ENCODE measurements around the gene CSNK2B.

Gene CSNK2B

DNA sequence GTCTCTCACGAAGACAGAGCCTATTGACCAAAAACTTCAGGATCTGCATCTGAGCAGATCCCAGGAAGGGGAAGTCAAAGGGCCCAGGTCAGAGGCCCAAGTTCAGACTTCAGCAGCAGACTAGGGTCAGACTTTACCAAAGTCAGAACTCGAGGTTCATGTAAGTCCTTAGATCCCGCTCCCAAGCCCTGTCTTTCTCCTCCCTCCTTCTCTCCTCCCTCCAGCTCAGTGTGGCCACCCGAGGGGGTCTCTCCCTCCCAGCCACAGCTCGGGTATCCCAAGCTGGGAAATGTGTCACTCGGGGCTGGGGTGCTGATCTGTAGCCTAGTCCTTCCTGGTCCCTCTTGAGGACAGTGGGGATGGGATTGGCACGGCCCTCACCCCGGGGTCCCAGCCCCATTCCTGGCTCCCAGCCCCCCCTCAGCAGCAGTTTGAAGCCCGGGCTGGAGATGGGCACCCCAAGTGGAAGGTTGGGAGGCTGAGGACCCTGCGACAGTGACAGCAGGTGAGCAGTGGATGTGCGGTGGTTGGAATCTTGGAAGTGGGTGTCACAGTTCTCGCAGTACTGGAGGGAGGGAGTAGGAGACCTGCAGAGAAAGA is 3.7 kb upstream of the CSNK2B start:
- no peak for DNase-seq

GRCh38 chr6:31663126-31663960 is 2.5 kb upstream of the CSNK2B start:
- DNase-seq, result no peak

- no peak for DNase-seq
Measured at GRCh38 chr6:31663961-31664789, 1.7 kb upstream of the CSNK2B start.

GRCh38 chr6:31664790-31665500 is 935 bp upstream of the CSNK2B start, which contains the start of gene GPANK1:
GPANK1 (minus strand) TSS chr6:31664997; CDS start chr6:31664478, 519 bp downstream.
- DNase-seq, result peak; percentile 97

GRCh38 chr6:31666337-31666965 is 571 bp downstream of the CSNK2B start:
- DNase-seq, result no peak

- DNase-seq, result no peak
Measured at GRCh38 chr6:31669676-31670075, 3.8 kb downstream of the CSNK2B start, which contains the start of gene LY6G5B. LY6G5B (plus strand) TSS chr6:31669976; CDS start chr6:31670951, 975 bp downstream.

- DNase-seq, result no peak
Measured at GRCh38 chr6:31676322-31676903, 10.5 kb downstream of the CSNK2B start.

DNA sequence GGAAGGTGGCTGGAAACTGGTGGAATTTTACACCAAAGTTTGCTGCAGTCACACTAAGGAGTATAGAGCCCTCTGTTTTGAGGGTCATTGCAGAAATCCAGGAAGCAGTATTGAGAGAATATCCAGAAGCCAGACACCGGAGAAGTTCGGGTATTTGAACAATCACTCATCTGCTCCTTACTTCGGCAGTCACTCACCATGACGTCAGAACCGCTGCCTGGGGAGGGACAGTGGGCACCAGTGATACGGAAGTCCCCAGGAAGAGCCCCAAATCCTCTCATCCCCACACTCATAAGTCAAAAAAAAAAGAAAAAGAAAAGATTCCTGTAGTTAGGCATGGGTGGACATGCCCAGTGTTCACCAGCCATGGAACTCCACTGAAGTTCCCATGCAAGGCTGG is 11.0 kb downstream of the CSNK2B start:
- no peak for DNase-seq

GRCh38 chr6:31677955-31678354 is 12.1 kb downstream of the CSNK2B start:
- no peak for DNase-seq

DNA sequence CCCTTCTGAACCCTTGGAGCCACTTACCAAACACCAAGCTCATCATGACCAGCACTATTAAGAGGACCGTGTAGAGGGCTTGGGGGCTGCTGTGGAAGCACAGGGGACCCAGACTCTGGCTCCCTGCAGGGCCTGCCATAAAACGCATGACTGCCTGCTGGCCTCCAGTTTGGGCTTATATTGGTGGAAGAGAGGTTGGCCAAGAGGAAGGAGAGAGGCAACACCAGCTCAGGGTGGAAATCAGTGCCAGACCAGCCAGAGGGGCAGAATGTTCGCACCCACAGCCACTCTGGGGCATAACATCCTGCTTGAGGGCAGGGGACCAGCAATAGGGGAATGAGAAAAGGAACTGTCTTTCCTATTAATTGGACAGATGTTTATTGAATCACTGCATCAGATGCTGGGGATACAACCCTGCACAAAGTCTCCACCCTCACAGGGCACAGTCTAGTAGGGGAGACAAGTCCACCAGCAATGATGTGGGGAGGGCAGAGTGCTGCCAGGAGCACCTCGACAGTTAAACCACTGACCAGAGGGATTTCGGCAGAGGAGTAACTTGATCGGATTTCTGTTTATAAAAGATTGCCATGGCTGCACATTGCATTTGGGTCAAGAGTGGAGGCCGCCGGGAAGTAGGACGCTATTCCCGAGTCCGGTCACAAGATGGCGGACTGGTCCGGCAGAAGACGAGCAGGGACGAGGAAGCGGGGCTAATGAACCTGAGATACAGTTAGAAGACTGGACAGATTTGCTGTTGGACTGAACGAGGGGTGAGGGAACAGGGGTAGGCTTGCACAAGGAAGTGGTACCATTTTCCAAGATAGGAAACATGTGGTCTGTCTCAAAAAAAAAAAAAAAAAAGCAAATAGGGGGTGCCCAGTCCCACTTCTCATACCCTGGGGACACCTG is 14.6 kb downstream of the CSNK2B start, which contains the start of gene LY6G5C:
Gene LY6G5C, minus strand, starts transcription at position 842 of the 909 bp plus-strand sequence. Its CDS starts 694 bp downstream, at position 148.
- DNase-seq, result peak; percentile 57

GRCh38 chr6:31681135-31681671 is 15.3 kb downstream of the CSNK2B start:
- DNase-seq, result peak; percentile 57

DNA sequence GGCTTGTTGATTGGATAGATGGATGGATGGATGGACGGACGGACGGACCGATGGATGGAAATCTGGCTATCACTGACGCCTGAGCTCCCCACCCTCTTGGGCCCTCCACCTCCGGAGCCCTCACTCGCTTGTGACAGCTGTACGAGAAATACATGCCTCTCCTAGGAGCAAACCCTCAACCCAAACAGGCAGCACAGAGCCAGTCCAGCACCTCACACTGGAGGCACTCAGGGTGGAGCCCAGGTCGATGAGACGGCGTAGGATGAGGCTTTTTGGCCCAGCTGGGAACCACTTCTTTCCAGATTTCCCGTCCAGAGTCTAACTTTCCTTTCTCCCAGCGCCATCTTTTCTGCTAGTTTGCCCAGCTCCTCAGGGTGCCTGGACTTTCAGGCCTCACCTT is 17.7 kb downstream of the CSNK2B start:
- no peak for DNase-seq

DNA sequence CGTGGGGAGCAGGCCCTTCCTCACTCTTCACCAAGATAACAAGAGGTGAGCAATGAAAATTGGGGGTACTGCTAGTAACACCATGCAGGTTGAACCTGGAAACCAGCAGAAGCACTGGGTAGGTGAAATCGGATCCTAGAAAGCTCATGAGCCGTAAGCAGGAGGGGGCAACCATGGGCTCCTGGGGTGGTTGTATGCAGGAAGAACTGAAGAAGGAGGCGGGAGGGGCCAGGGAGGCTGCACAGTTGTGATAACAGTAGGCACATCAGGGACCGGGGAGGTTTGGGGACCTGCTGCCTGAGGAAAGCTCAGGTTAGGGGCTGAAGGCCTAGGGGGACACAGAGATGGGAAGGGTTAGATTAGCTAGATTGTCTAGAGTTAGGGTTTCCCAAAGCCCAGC is 20.6 kb downstream of the CSNK2B start:
- no peak for DNase-seq

- no peak for DNase-seq
Measured at GRCh38 chr6:31687321-31687720, 21.4 kb downstream of the CSNK2B start.

DNA sequence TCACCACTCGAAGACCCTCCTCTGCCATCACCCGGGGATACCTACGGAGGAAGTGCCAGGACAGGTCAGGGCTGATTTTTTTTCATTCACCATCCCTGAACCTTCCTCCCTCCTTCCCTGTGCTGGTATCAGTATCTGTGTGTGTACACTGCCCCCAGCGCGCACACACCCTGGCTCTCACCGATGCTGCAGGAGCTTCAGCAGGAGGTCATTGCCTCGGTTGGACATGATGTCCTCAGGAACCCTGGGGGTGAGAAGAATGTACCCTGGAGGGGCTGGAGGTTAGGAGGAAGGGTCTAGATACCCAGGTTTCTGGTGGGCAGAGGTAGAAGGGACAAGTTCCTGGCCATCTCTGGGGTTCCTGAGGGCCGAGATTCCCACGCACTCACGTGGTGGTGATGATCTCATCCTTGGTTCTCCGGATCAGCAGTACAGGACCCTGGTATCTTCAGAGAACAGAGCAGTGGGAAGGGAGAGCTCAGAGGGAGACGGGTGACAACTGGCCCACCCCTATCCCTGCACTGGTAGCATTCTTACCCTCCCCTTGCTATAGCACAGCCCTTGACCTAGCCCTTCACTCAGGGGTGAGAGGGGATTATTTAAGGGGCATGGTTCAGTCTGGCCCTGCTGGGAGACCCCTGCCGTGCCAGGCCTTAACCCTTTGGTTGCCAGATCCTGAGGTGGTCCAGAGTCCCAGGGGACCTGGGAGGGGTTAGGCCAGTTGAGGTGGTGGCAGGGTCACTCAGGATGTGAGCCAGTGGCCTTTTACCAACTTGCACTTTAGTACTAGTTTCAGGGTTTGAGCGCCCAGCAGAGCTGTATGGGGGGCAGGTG is 22.2 kb downstream of the CSNK2B start:
- DNase-seq, result no peak

DNA sequence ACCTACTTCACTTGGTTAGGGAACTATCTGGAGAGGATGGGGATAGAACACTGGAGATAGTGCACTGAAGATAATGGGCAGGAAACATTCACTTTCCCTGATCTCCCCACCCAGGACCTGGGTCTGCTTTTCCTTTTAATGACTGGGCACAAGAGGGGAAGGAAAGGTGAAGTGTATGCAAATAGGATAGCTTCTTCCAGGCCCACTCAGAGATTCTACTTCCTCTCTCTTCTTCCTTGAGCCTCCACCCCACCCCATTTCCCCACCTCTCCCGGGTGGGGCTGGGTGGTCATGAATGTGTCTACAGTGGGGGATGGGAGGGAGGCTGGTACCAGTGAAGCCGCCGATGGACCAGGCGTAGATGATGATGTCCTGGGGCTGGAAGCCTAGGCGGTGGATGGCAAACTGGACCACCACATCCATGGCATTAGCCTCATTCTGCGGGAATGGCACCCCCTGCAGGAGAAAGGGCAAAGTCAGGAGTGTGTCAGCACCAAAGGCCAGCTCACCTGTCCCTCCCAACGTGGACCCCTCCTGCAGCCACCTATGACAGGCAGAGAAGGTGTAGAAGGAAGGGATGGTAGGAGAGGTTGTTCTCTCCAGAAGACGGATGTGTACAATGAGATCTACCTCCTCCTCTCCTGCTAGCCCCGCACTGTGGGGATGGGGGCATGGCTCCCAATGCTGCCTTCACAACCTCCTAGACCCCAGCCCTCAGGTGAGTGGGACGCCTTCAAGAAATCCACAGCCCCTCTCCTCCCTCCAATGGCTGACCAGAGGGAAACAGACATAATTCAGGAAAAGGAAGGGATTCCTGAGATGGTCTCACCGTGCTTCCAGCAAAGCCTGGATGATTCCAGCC is 23.6 kb downstream of the CSNK2B start:
- DNase-seq, result no peak

GRCh38 chr6:31690231-31691077 is 24.6 kb downstream of the CSNK2B start:
- no peak for DNase-seq
